GM18517 (cell line): ENCODE data around the gene RHOV.
A peak's percentile ranks its signal among the peaks of the same experiment; 100 is the strongest.

ENCODE experiments used
- ATAC-seq: cut with Tn5 transposase; IDR thresholded peaks from one replicate; pipeline ENCODE4 v1.9.1; 2021; ENCODE audit warnings: mild to moderate bottlenecking, moderate library complexity; ENCODE audit not compliant: unreplicated experiment

The RHOV gene

GRCh38 chr15:40904552-40905201 is 30.6 kb upstream of the RHOV start:
- ATAC-seq: no peak

GRCh38 chr15:40902605-40903561 is 28.8 kb upstream of the RHOV start:
- no peak for ATAC-seq

- no peak for ATAC-seq
Observed at GRCh38 chr15:40901053-40901443, 27.0 kb upstream of the RHOV start.

- no peak for ATAC-seq
Observed at GRCh38 chr15:40900256-40901052, 26.4 kb upstream of the RHOV start.

- ATAC-seq: no peak
Observed at GRCh38 chr15:40899536-40900207, 25.6 kb upstream of the RHOV start.

GRCh38 chr15:40894681-40895448 is 20.8 kb upstream of the RHOV start:
- ATAC-seq: peak; percentile 33

- ATAC-seq: peak; percentile 80
Observed at GRCh38 chr15:40893733-40894680, 20.0 kb upstream of the RHOV start, which contains the start of gene VPS18. Gene VPS18 (plus strand): TSS chr15:40894450. CDS start chr15:40894769, 319 bp downstream.

- ATAC-seq: no peak
Observed at GRCh38 chr15:40893019-40893670, 19.1 kb upstream of the RHOV start.

- no peak for ATAC-seq
Observed at GRCh38 chr15:40892447-40893012, 18.5 kb upstream of the RHOV start.

- no peak for ATAC-seq
Observed at GRCh38 chr15:40891810-40892446, 17.9 kb upstream of the RHOV start.

- ATAC-seq: no peak
Observed at GRCh38 chr15:40891138-40891537, 17.1 kb upstream of the RHOV start.

- no peak for ATAC-seq
Observed at GRCh38 chr15:40889112-40889511, 15.1 kb upstream of the RHOV start.

- no peak for ATAC-seq
Observed at GRCh38 chr15:40886586-40886985, 12.6 kb upstream of the RHOV start.

GRCh38 chr15:40881351-40881750 is 7.3 kb upstream of the RHOV start:
- no peak for ATAC-seq

- ATAC-seq: no peak
Observed at GRCh38 chr15:40879609-40880008, 5.6 kb upstream of the RHOV start.

GRCh38 chr15:40878785-40879184 is 4.8 kb upstream of the RHOV start:
- ATAC-seq: no peak

- ATAC-seq: no peak
Observed at GRCh38 chr15:40877694-40878093, 3.7 kb upstream of the RHOV start.
